Measurements from ENCODE around the gene CLCC1. TPM values are rescaled to one million over a fixed set of nuclear protein-coding genes. Genes with fewer than 3 reads are reported as not detected.

CLCC1 gene
- total RNA-seq, 1 experiment from 2014 or later: 60.2 TPM

DNA sequence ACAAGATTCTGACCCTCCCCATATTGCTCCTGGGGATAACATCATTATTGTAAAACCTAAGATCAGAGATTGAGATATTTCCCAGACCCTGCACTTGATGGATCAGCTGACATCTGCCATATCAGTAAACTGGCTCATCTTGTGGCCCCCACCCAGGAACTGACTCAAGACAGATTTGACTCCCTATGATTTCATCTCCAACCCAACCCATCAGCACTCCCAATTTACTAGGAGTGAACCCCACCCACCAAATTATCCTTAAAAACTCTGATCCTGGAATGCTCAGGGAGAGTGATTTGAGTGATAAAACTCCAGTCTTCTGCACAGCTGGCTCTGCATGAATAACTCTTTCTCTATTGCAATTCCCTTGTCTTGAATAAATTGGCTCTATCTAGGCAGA lies 6.1 kb upstream of the CLCC1 start:
- Histone ChIP-seq H3K4me3 (ENCODE audit: low read depth, low read length, poor library complexity, severe bottlenecking) (no peak overlapping the region), H3K9me3 (ENCODE audit: low read depth, low read length, poor library complexity, severe bottlenecking) (no peaks in the 10 kb centered on the region), H3K27me3 (replicated peaks; ENCODE audit: insufficient read depth, low read depth, low read length, poor library complexity) (no peaks in the 10 kb centered on the region), H3K36me3 (ENCODE audit: insufficient read depth, low read length, poor library complexity, severe bottlenecking) (peaks cover 9% of the 10 kb centered on the region), H3K27ac (ENCODE audit: low read depth, low read length, poor library complexity, severe bottlenecking) (no peak overlapping the region), H3K4me1 (ENCODE audit: insufficient read depth, low read length, poor library complexity, severe bottlenecking) (no peaks in the 10 kb centered on the region)
- no peak for DNase-seq (ENCODE audit: low spot score)
- ChIA-PET POLR2A (ENCODE audit: low non-redundant PET) (interaction anchor here (0.6 kb wide), 1 partner anchor 13 kb away, joined by 3 read pairs; no protein-coding TSS in a partner anchor), CTCF (no interaction called here)
- no TSS peak for BruUV-seq (replicated peaks)
- TF ChIP-seq, protein P1, sequence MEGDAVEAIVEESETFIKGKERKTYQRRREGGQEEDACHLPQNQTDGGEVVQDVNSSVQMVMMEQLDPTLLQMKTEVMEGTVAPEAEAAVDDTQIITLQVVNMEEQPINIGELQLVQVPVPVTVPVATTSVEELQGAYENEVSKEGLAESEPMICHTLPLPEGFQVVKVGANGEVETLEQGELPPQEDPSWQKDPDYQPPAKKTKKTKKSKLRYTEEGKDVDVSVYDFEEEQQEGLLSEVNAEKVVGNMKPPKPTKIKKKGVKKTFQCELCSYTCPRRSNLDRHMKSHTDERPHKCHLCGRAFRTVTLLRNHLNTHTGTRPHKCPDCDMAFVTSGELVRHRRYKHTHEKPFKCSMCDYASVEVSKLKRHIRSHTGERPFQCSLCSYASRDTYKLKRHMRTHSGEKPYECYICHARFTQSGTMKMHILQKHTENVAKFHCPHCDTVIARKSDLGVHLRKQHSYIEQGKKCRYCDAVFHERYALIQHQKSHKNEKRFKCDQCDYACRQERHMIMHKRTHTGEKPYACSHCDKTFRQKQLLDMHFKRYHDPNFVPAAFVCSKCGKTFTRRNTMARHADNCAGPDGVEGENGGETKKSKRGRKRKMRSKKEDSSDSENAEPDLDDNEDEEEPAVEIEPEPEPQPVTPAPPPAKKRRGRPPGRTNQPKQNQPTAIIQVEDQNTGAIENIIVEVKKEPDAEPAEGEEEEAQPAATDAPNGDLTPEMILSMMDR (conservative IDR thresholded peaks at IDR 0.05; ENCODE audit: low read depth, low read length): no peak
- TF ChIP-seq EZH2 (IDR thresholded peaks at IDR 0.05; ENCODE audit: borderline replicate concordance, low read depth, low read length, poor library complexity, severe bottlenecking): no peak
- intact Hi-C loops (cut with micrococcal nuclease; ENCODE audit: unreplicated experiment): loop anchor here (10.0 kb wide), 1 partner anchor 135 kb away; no protein-coding TSS in a partner anchor

DNA sequence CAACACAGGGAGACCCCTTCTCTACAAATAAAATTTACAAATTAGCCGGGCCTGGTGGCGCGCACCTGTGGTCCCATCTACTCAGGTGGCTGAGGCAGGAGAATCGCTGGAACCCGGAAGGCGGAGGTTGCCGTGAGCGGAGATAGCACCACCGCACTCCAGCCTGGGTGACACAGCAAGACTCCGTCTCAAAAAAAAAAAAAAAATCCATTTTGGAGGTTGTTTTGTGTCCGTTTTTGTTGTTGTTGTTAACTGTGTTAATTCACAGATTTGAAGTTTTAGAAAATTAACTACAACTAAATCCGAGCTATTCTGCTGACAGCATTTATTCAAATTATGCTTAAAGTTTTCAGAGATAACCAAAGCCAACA lies 618 bp downstream of the CLCC1 start:
- no peak for DNase-seq (ENCODE audit: low spot score)
- H3K27me3 ChIP-seq (replicated peaks; ENCODE audit: insufficient read depth, low read depth, low read length, poor library complexity): no peaks in the 10 kb centered on the region
- no peaks in the 10 kb centered on the region for H3K36me3 ChIP-seq (ENCODE audit: insufficient read depth, low read length, poor library complexity, severe bottlenecking)
- H3K4me1 ChIP-seq (ENCODE audit: insufficient read depth, low read length, poor library complexity, severe bottlenecking): peaks cover 7% of the 10 kb centered on the region
- no peak for TF ChIP-seq EZH2 (IDR thresholded peaks at IDR 0.05; ENCODE audit: borderline replicate concordance, low read depth, low read length, poor library complexity, severe bottlenecking)
- TF ChIP-seq, protein P1 (conservative IDR thresholded peaks at IDR 0.05; ENCODE audit: low read depth, low read length): no peak
- peak overlapping the region; percentile 95 for H3K27ac ChIP-seq (ENCODE audit: low read depth, low read length, poor library complexity, severe bottlenecking)
- ChIA-PET POLR2A (ENCODE audit: low non-redundant PET) (no interaction called here), CTCF (no interaction called here)
- intact Hi-C loops (cut with micrococcal nuclease; ENCODE audit: unreplicated experiment): loop anchor here (10.0 kb wide), 1 partner anchor 142 kb away; no protein-coding TSS in a partner anchor
- BruUV-seq (replicated peaks): TSS peak; percentile 40
- no peaks in the 10 kb centered on the region for H3K9me3 ChIP-seq (ENCODE audit: low read depth, low read length, poor library complexity, severe bottlenecking)
- H3K4me3 ChIP-seq (ENCODE audit: low read depth, low read length, poor library complexity, severe bottlenecking): peak overlapping the region; percentile 81

DNA sequence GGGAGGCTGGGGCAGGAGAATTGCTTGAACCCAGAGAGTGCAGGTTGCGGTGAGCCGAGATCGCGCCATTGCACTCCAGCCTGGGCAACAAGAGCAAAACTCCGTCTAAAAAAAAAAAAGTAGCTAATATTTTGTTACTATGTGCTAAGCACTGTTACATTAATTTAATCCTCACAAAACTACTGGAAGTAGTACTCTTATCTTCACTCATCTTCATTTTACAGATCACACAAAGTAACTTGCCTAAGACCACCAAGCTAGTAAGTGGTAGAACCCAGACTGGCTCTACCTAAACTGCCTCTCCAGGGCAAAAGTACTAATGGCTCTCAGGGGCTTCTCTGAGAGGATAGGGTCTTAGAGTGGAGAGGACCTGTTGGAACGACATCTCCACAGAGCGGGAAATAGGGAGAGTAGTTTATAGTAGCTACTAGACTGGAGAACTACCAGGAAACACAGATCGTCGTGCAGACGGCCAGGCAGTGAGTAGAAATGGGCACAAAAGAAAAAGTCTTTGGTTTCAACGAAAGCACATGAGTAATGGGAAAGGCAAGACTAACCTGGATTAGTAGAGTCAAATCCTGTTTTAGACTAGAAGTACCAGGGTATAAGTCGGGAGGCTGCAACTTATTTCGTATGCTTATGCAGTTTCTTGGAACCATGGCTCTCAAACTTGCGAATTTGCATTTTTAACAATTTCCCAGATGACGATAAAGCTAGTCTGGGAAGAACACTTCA lies 1.4 kb downstream of the CLCC1 start:
- intact Hi-C loops (cut with micrococcal nuclease; ENCODE audit: unreplicated experiment): loop anchor here (10.0 kb wide), 1 partner anchor 143 kb away; no protein-coding TSS in a partner anchor
- Histone ChIP-seq H3K4me1 (ENCODE audit: insufficient read depth, low read length, poor library complexity, severe bottlenecking) (peaks cover 7% of the 10 kb centered on the region), H3K36me3 (ENCODE audit: insufficient read depth, low read length, poor library complexity, severe bottlenecking) (no peaks in the 10 kb centered on the region), H3K4me3 (ENCODE audit: low read depth, low read length, poor library complexity, severe bottlenecking) (peak overlapping the region; percentile 81), H3K27ac (ENCODE audit: low read depth, low read length, poor library complexity, severe bottlenecking) (peak overlapping the region; percentile 95), H3K9me3 (ENCODE audit: low read depth, low read length, poor library complexity, severe bottlenecking) (no peaks in the 10 kb centered on the region), H3K27me3 (replicated peaks; ENCODE audit: insufficient read depth, low read depth, low read length, poor library complexity) (no peaks in the 10 kb centered on the region)
- TF ChIP-seq, protein P1 (conservative IDR thresholded peaks at IDR 0.05; ENCODE audit: low read depth, low read length): no peak
- no peak for TF ChIP-seq EZH2 (IDR thresholded peaks at IDR 0.05; ENCODE audit: borderline replicate concordance, low read depth, low read length, poor library complexity, severe bottlenecking)
- CTCF ChIA-PET: no interaction called here
- POLR2A ChIA-PET (ENCODE audit: low non-redundant PET): interaction anchor here (0.7 kb wide), 2 partner anchors 59 to 112 kb away, joined by 4 read pairs; no protein-coding TSS in a partner anchor
- no peak for DNase-seq (ENCODE audit: low spot score)
- BruUV-seq (replicated peaks): no TSS peak

Measured in A673 (cell line).